HG03571 (cell line): Measurements from ENCODE around the gene ZIM2.

Experiments used
- ATAC-seq: cut with Tn5 transposase; IDR thresholded peaks from one replicate; pipeline ENCODE4 v1.9.1; 2021; ENCODE audit not compliant: unreplicated experiment

The ZIM2 gene

GRCh38 chr19:56839652-56840450 lies 675 bp downstream of the ZIM2 start:
- ATAC-seq, result no peak

GRCh38 chr19:56838909-56839651 lies 1.4 kb downstream of the ZIM2 start:
- no peak for ATAC-seq

GRCh38 chr19:56838024-56838908 lies 2.3 kb downstream of the ZIM2 start:
- no peak for ATAC-seq

- no peak for ATAC-seq
Observed at GRCh38 chr19:56837492-56838023, 3.0 kb downstream of the ZIM2 start.

GRCh38 chr19:56837004-56837403 lies 3.5 kb downstream of the ZIM2 start:
- no peak for ATAC-seq

- no peak for ATAC-seq
Observed at GRCh38 chr19:56836059-56836458, 4.5 kb downstream of the ZIM2 start.

- no peak for ATAC-seq
Observed at GRCh38 chr19:56835401-56835800, 5.1 kb downstream of the ZIM2 start.

- ATAC-seq, result no peak
Observed at GRCh38 chr19:56834564-56835375, 5.8 kb downstream of the ZIM2 start.

GRCh38 chr19:56832352-56832928 lies 8.1 kb downstream of the ZIM2 start:
- ATAC-seq, result no peak

- no peak for ATAC-seq
Observed at GRCh38 chr19:56831255-56831654, 9.3 kb downstream of the ZIM2 start.

- ATAC-seq, result no peak
Observed at GRCh38 chr19:56829596-56829995, 10.9 kb downstream of the ZIM2 start.

GRCh38 chr19:56827708-56828107 lies 12.8 kb downstream of the ZIM2 start:
- no peak for ATAC-seq

GRCh38 chr19:56823956-56824355 lies 16.6 kb downstream of the ZIM2 start:
- ATAC-seq, result no peak

GRCh38 chr19:56823417-56823816 lies 17.1 kb downstream of the ZIM2 start:
- ATAC-seq, result no peak

GRCh38 chr19:56822755-56823154 lies 17.8 kb downstream of the ZIM2 start:
- ATAC-seq, result no peak

GRCh38 chr19:56821675-56822074 lies 18.9 kb downstream of the ZIM2 start:
- no peak for ATAC-seq

GRCh38 chr19:56821209-56821608 lies 19.3 kb downstream of the ZIM2 start:
- ATAC-seq, result no peak

- ATAC-seq, result no peak
Observed at GRCh38 chr19:56819166-56819565, 21.4 kb downstream of the ZIM2 start.

GRCh38 chr19:56814656-56815055 lies 25.9 kb downstream of the ZIM2 start:
- ATAC-seq, result no peak

GRCh38 chr19:56813531-56813930 lies 27.0 kb downstream of the ZIM2 start:
- ATAC-seq, result no peak
